PC-3 (cell line): ENCODE results near the gene ST3GAL5. TPM values are rescaled to one million over a fixed set of nuclear protein-coding genes. Genes with fewer than 3 reads are reported as not detected.
"Not testable (repeated sequence)": the region's sequence is repeated elsewhere in the genome, so short reads cannot be mapped to it uniquely, and the experiment has no call there.

Source experiments
- ATAC-seq: fragments of 200-7000 bp; cut with Tn5 transposase; 2 replicates; pipeline ENCODE4 v1.9.1; 2020; ENCODE audit warnings: mild to moderate bottlenecking, moderate library complexity
- BruUV-seq: library from RNA; stranded (reverse); fragments of 400-500 nt; replicated peaks from 2 replicates; lab custom pipeline; 2021; lab: Mats Ljungman, UMichigan
- CTCF ChIA-PET: fragments of 300-600 bp; sonication (Branson Sonifier 250); formaldehyde crosslinking; loops from one replicate; lab custom pipeline; 2022; ENCODE audit warnings: antibody characterized with exemption; lab: Charles Lee
- POLR2A ChIA-PET: fragments of 300-600 bp; sonication (Branson Sonifier 250); formaldehyde crosslinking; loops from one replicate; lab custom pipeline; 2022; ENCODE audit warnings: antibody characterized with exemption; ENCODE audit not compliant: unreplicated experiment; lab: Charles Lee
- DNase-seq: peaks from one replicate; pipeline ENCODE4 v3.0.0-alpha.2; 2015
- H2AFZ ChIP-seq: fragments of 300-600 bp; sonication (generic); 2 replicates; pipeline ENCODE4 v1.6.0; 2016; ENCODE audit warnings: antibody characterized with exemption, low read length
- H3F3A ChIP-seq: fragments of 300-600 bp; sonication (generic); one replicate; pipeline ENCODE4 v1.6.0; 2017; ENCODE audit warnings: antibody characterized with exemption, low read length, control low read depth, mild to moderate bottlenecking; ENCODE audit not compliant: unreplicated experiment
- H3K27ac ChIP-seq: fragments of 300-600 bp; sonication (generic); 2 replicates; pipeline ENCODE4 v1.5.1; 2016; ENCODE audit warnings: mild to moderate bottlenecking, low read length
- H3K27me3 ChIP-seq: fragments of 300-600 bp; sonication (generic); 2 replicates; pipeline ENCODE4 v1.6.1; 2016; ENCODE audit warnings: low read length, mixed read lengths
- H3K36me3 ChIP-seq: fragments of 300-600 bp; sonication (generic); 2 replicates; pipeline ENCODE4 v1.6.1; 2016; ENCODE audit warnings: low read depth, mixed run types, low read length, mixed read lengths
- H3K4me1 ChIP-seq: fragments of 300-600 bp; sonication (generic); 2 replicates; pipeline ENCODE4 v1.5.1; 2016; ENCODE audit warnings: low read length; ENCODE audit not compliant: insufficient read depth
- H3K4me2 ChIP-seq: fragments of 300-600 bp; sonication (generic); 2 replicates; pipeline ENCODE4 v1.6.0; 2016; ENCODE audit warnings: low read length
- H3K4me3 ChIP-seq: fragments of 300-600 bp; sonication (generic); 2 replicates; pipeline ENCODE4 v1.5.1; 2016; ENCODE audit warnings: mild to moderate bottlenecking, low read length, mixed read lengths
- H3K79me2 ChIP-seq: fragments of 300-600 bp; sonication (generic); 2 replicates; pipeline ENCODE4 v1.6.1; 2017; ENCODE audit warnings: low read length, mixed read lengths
- H3K9ac ChIP-seq: fragments of 300-600 bp; sonication (generic); 2 replicates; pipeline ENCODE4 v1.6.0; 2016; ENCODE audit warnings: mild to moderate bottlenecking, low read length
- H3K9me2 ChIP-seq: fragments of 300-600 bp; sonication (generic); replicated peaks from 2 replicates; pipeline ENCODE4 v1.6.1; 2016; ENCODE audit warnings: mixed run types, low read length, mixed read lengths
- H3K9me3 ChIP-seq: fragments of 300-600 bp; sonication (generic); 2 replicates; pipeline ENCODE4 v1.6.1; 2016; ENCODE audit warnings: low read length, mixed read lengths
- H4K20me1 ChIP-seq: fragments of 300-600 bp; sonication (generic); 2 replicates; pipeline ENCODE4 v1.6.1; 2016; ENCODE audit warnings: low read length, mixed read lengths
- CTCF ChIP-seq: fragments of 300-600 bp; sonication (generic); conservative IDR thresholded peaks from 2 replicates; pipeline ENCODE4 v1.5.1; 2017; ENCODE audit warnings: antibody characterized with exemption, low read depth, mild to moderate bottlenecking, low read length
- EZH2 ChIP-seq: fragments of 300-600 bp; sonication (generic); IDR thresholded peaks from one replicate; pipeline ENCODE4 v1.6.1; 2017; ENCODE audit warnings: antibody characterized with exemption, mild to moderate bottlenecking, low read length; ENCODE audit not compliant: unreplicated experiment
- EZH2phosphoT487 ChIP-seq: fragments of 300-600 bp; sonication (generic); IDR thresholded peaks from 2 replicates; pipeline ENCODE4 v1.6.1; 2018; ENCODE audit warnings: mild to moderate bottlenecking, antibody characterized with exemption, low read length, borderline replicate concordance
- intact Hi-C: fragments of 100-400 bp; cut with micrococcal nuclease; formaldehyde crosslinking; loops from 2 replicates; pipeline ENCODE4 v1.9.0; 2023
- total RNA-seq: library from RNA; depleted of rRNA; stranded (reverse); fragments of >200 nt; gene quantifications from 2 replicates; pipeline ENCODE4 v1.2.3, GENCODE V29; 2014

The ST3GAL5 gene
- total RNA-seq, 1 experiment from 2014 or later: 0.87 TPM

DNA sequence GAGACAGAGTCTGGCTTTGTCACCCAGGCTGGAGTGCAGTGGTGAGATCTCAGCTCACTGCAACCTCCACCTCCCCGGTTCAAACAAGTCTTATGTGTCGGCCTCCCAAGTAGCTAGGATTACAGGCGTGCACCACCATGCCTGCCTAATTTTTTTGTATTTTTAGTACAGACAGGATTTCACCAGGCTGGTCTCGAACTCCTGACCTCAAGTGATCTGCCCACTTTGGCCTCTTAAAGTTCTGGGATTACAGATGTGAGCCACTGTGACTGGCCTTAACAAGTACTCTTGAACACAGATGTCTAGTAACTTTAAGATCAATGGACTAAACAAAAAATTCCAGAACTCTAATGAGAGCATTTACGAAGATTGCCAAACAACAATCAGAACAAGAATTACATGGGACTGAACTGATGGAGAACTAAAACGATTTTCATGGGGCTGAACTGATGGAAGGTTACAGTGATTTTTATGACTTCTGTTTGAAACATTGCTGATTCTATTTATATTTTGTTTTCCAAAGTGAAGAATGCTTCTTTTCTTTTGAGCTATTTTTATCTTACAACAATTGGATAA, 46.5 kb upstream of the ST3GAL5 start:
- H3K4me1 ChIP-seq: peaks cover 14% of the 10 kb centered on the region
- H3K27ac ChIP-seq: no peak overlapping the region
- no peaks in the 10 kb centered on the region for H3F3A ChIP-seq
- DNase-seq (no peak), ATAC-seq (no peak)
- no peaks in the 10 kb centered on the region for H4K20me1 ChIP-seq
- no peak overlapping the region for H3K4me2 ChIP-seq
- ChIA-PET CTCF (interaction anchor here (0.7 kb wide), 1 partner anchor 120 kb away, joined by 4 read pairs; no protein-coding TSS in a partner anchor), POLR2A (no interaction called here)
- H3K36me3 ChIP-seq: no peaks in the 10 kb centered on the region
- no peaks in the 10 kb centered on the region for H3K27me3 ChIP-seq
- no peak overlapping the region for H3K4me3 ChIP-seq
- intact Hi-C loops: no loop called here
- no peaks in the 10 kb centered on the region for H3K9me3 ChIP-seq
- H3K79me2 ChIP-seq: no peaks in the 10 kb centered on the region
- H3K9me2 ChIP-seq: no peaks in the 10 kb centered on the region
- H3K9ac ChIP-seq: no peak overlapping the region
- no TSS peak for BruUV-seq
- TF ChIP-seq EZH2phosphoT487 (no peak), EZH2 (no peak), CTCF (no peak)
- no peak overlapping the region for H2AFZ ChIP-seq

- POLR2A ChIA-PET: no interaction called here
- H3K9me2 ChIP-seq: no peaks in the 10 kb centered on the region
- H3K9ac ChIP-seq: no peak overlapping the region
- H3K4me3 ChIP-seq: no peak overlapping the region
- no peaks in the 10 kb centered on the region for H3K79me2 ChIP-seq
- ATAC-seq (no peak), DNase-seq (no peak)
- no peaks in the 10 kb centered on the region for H3K27me3 ChIP-seq
- H3K9me3 ChIP-seq: no peaks in the 10 kb centered on the region
- CTCF ChIA-PET: no interaction called here
- no peaks in the 10 kb centered on the region for H4K20me1 ChIP-seq
- no peaks in the 10 kb centered on the region for H3F3A ChIP-seq
- no peak overlapping the region for H2AFZ ChIP-seq
- no peak for TF ChIP-seq CTCF
- no peak for TF ChIP-seq EZH2
- no peak for TF ChIP-seq EZH2phosphoT487
- H3K4me2 ChIP-seq: no peak overlapping the region
- peaks cover 14% of the 10 kb centered on the region for H3K4me1 ChIP-seq
- no TSS peak for BruUV-seq
- intact Hi-C loops: no loop called here
- no peaks in the 10 kb centered on the region for H3K36me3 ChIP-seq
- no peak overlapping the region for H3K27ac ChIP-seq
Observed at GRCh38 chr2:85933753-85934594, 45.2 kb upstream of the ST3GAL5 start.

GRCh38 chr2:85931151-85931550, 42.4 kb upstream of the ST3GAL5 start:
- H3K9me3 ChIP-seq, H3K36me3 ChIP-seq, H3F3A ChIP-seq, DNase-seq, ATAC-seq, intact Hi-C loops, H3K27me3 ChIP-seq, H4K20me1 ChIP-seq, H3K9me2 ChIP-seq, CTCF ChIA-PET, BruUV-seq, H3K4me3 ChIP-seq, H2AFZ ChIP-seq, POLR2A ChIA-PET, H3K9ac ChIP-seq, H3K27ac ChIP-seq, H3K4me2 ChIP-seq, H3K79me2 ChIP-seq: not testable (repeated sequence)
- H3K4me1 ChIP-seq: peaks cover 11% of the 10 kb centered on the region
